HepG2 (cell line): ENCODE measurements around the gene SLC2A6. TPM values are rescaled to one million over a fixed set of nuclear protein-coding genes. Genes with fewer than 3 reads are reported as not detected.

Experiments used
- ATAC-seq: fragments of 200-7000 bp; cut with Tn5 transposase; 3 replicates; pipeline ENCODE4 v1.9.1; 2020; ENCODE audit warnings: mild to moderate bottlenecking, moderate library complexity
- BruUV-seq: library from RNA; stranded (reverse); fragments of 400-500 nt; replicated peaks from 2 replicates; lab custom pipeline; 2021; lab: Mats Ljungman, UMichigan
- CTCF ChIA-PET: fragments of 300-600 bp; formaldehyde crosslinking; extraction: SDS; loops from one replicate; lab custom pipeline; 2021; ENCODE audit warnings: low total read pairs, inconsistent platforms, low intra/inter-chr PET ratio; lab: Yijun Ruan, JAX
- POLR2A ChIA-PET: fragments of 350-600 bp; sonication (Branson Sonifier 250); formaldehyde crosslinking; loops from one replicate; lab custom pipeline; 2020; ENCODE audit warnings: antibody characterized with exemption, inconsistent platforms; lab: Yijun Ruan, JAX
- DNase-seq: peaks from one replicate; pipeline ENCODE4 v3.0.0-alpha.2; 2015; ENCODE audit warnings: low spot score
- FAIRE-seq: peaks from 3 replicates; lab custom pipeline; 2011; peaks lifted over from hg19 to GRCh38; lab: Jason Lieb, UNC
- H2AFZ ChIP-seq: one replicate; pipeline ENCODE4 v1.6.1; 2011; ENCODE audit warnings: low read length, inconsistent platforms
- H3K27ac ChIP-seq: fragments of 300-600 bp; 3 replicates; pipeline ENCODE4 v1.8.0; 2011; ENCODE audit warnings: mixed run types, mild to moderate bottlenecking, mixed read lengths, low read length, inconsistent platforms; ENCODE audit not compliant: insufficient read depth; ENCODE audit errors: extremely low read length
- H3K27me3 ChIP-seq, 2 experiments: fragments of 200-600 bp in 1 of 2; 2 replicates in 1 of 2; 3 replicates in 1 of 2; pipeline versions ENCODE4 v1.6.0 to v1.8.0; 2011; ENCODE audit warnings: low read length in 2 of 2, mild to moderate bottlenecking in 2 of 2, moderate library complexity in 2 of 2, inconsistent platforms in 1 of 2; ENCODE audit not compliant: insufficient read depth in 2 of 2, control insufficient read depth in 1 of 2
- H3K36me3 ChIP-seq, 2 experiments: fragments of 200-600 bp in 1 of 2; replicated peaks in 1 of 2; 2 replicates in 1 of 2; 3 replicates in 1 of 2; pipeline versions ENCODE4 v1.5.1 to v1.8.0; 2011; ENCODE audit warnings: low read length in 2 of 2, inconsistent platforms in 1 of 2; ENCODE audit not compliant: insufficient read depth in 2 of 2, control insufficient read depth in 1 of 2
- H3K4me1 ChIP-seq: 2 replicates; pipeline ENCODE4 v1.5.1; 2012; ENCODE audit warnings: low read length, inconsistent platforms; ENCODE audit not compliant: insufficient read depth
- H3K4me2 ChIP-seq: 2 replicates; pipeline ENCODE4 v1.6.0; 2011; ENCODE audit warnings: low read depth, low read length, inconsistent platforms
- H3K4me3 ChIP-seq, 3 experiments: fragments of 200-600 bp in 1 of 3; sonication (generic), shearing (Covaris generic) in 1 of 3; replicated peaks in 1 of 3; 2 replicates each; pipeline ENCODE4 v1.5.1; 2011 to 2016; ENCODE audit warnings: low read length in 3 of 3, inconsistent platforms in 2 of 3, low read depth in 2 of 3, mild to moderate bottlenecking in 2 of 3, control low read depth in 1 of 3, mixed read lengths in 1 of 3; ENCODE audit not compliant: insufficient read depth in 1 of 3
- H3K79me2 ChIP-seq: one replicate; pipeline ENCODE4 v1.6.1; 2011; ENCODE audit warnings: low read length, inconsistent platforms; ENCODE audit not compliant: insufficient read depth
- H3K9ac ChIP-seq: 2 replicates; pipeline ENCODE4 v1.6.0; 2011; ENCODE audit warnings: mild to moderate bottlenecking, low read depth, low read length, inconsistent platforms; ENCODE audit not compliant: insufficient read depth
- H3K9me3 ChIP-seq: 2 replicates; pipeline ENCODE4 v1.5.1; 2012; ENCODE audit warnings: mild to moderate bottlenecking, low read length
- H4K20me1 ChIP-seq: 2 replicates; pipeline ENCODE4 v1.6.0; 2011; ENCODE audit warnings: inconsistent platforms, mild to moderate bottlenecking, low read length, moderate library complexity; ENCODE audit not compliant: insufficient read depth
- DNMT3B ChIP-seq: conservative IDR thresholded peaks from 2 replicates; pipeline ENCODE4 v1.6.1; 2016; ENCODE audit warnings: missing biosample characterization, control low read depth
- EED ChIP-seq: sonication (generic); formaldehyde crosslinking; IDR thresholded peaks from 2 replicates; pipeline ENCODE4 v1.5.0; 2020; ENCODE audit warnings: mild to moderate bottlenecking, missing genetic modification reagents
- ELF1 ChIP-seq: sonication (generic); formaldehyde crosslinking; IDR thresholded peaks from 2 replicates; pipeline ENCODE4 v1.4.0; 2020; ENCODE audit warnings: missing genetic modification reagents
- FOXP1 ChIP-seq, 2 experiments: fragments of 450-650 bp in 1 of 2; IDR thresholded peaks; 2 replicates each; pipeline ENCODE4 v1.6.1; 2017 to 2018; ENCODE audit warnings: antibody characterized with exemption in 1 of 2
- IRF2 ChIP-seq: IDR thresholded peaks from 2 replicates; pipeline ENCODE4 v1.6.1; 2018; ENCODE audit warnings: missing genetic modification reagents, missing compliant biosample characterization
- MNT ChIP-seq: fragments of 450-650 bp; IDR thresholded peaks from 2 replicates; pipeline ENCODE4 v1.6.1; 2016
- NBN ChIP-seq: fragments of 450-650 bp; conservative IDR thresholded peaks from 2 replicates; pipeline ENCODE4 v1.6.1; 2017
- NONO ChIP-seq, 2 experiments: fragments of 450-650 bp in 1 of 2; sonication (generic) in 1 of 2; formaldehyde crosslinking in 1 of 2; IDR thresholded peaks in 1 of 2; conservative IDR thresholded peaks in 1 of 2; 2 replicates each; pipeline versions ENCODE4 v1.6.1 to v1.8.0; 2017 to 2022; ENCODE audit warnings: mild to moderate bottlenecking in 1 of 2, missing genetic modification reagents in 1 of 2, moderate library complexity in 1 of 2
- PAF1 ChIP-seq: IDR thresholded peaks from 2 replicates; pipeline ENCODE4 v1.6.1; 2016; ENCODE audit warnings: missing genetic modification reagents, missing compliant biosample characterization
- POLR2AphosphoS2 ChIP-seq: IDR thresholded peaks from 2 replicates; pipeline ENCODE4 v1.6.1; 2011; ENCODE audit warnings: low read depth, low read length, improper control_type of control experiment
- TAF1 ChIP-seq: sonication (generic); formaldehyde crosslinking; IDR thresholded peaks from 2 replicates; pipeline ENCODE4 v1.4.0; 2020; ENCODE audit warnings: missing genetic modification reagents
- ZBTB20 ChIP-seq: sonication (generic); formaldehyde crosslinking; IDR thresholded peaks from 2 replicates; pipeline ENCODE4 v1.8.1; 2023; ENCODE audit warnings: missing genetic modification reagents, low read depth, mild to moderate bottlenecking, borderline replicate concordance
- ZNF563 ChIP-seq: sonication (generic); formaldehyde crosslinking; IDR thresholded peaks from 2 replicates; pipeline ENCODE4 v1.8.0; 2022; ENCODE audit warnings: mild to moderate bottlenecking, moderate library complexity, missing genetic modification reagents
- ZSCAN9 ChIP-seq: IDR thresholded peaks from 2 replicates; pipeline ENCODE4 v1.6.1; 2016; ENCODE audit warnings: borderline replicate concordance
- WGBS: methylation state at CpG from one replicate; pipeline ENCODE4 v1.1.6; 2017; ENCODE audit warnings: low lambda C conversion rate; 5-methylcytosine and 5-hydroxymethylcytosine counted together
- in situ Hi-C: cut with HindIII; loops from 2 replicates; pipeline ENCODE4 v1.10.0; 2017; ENCODE audit warnings: low pct_unique_long_range_greater_than_20kb; ENCODE audit not compliant: extremely low pct_ligation_motif_present
- intact Hi-C: fragments of 100-400 bp; cut with micrococcal nuclease; formaldehyde crosslinking; loops from one replicate; pipeline ENCODE4 v1.10.0; 2022; ENCODE audit not compliant: unreplicated experiment
- polyA plus RNA-seq, 8 experiments: library from polyadenylated mRNA; depleted of rRNA in 3 of 8; stranded (reverse) in 7 of 8; unstranded in 1 of 8; fragments of >200 nt; fragmentation: Illumina TruSeq in 4 of 8; extraction: Trizol in 4 of 8; gene quantifications; 2 replicates each; pipeline versions ENCODE4 v1.2.1 to v1.2.3, GENCODE V29; 2011 to 2016; ENCODE audit warnings: low read depth in 4 of 8, missing spikeins in 1 of 8, mixed read lengths in 1 of 8; ENCODE audit not compliant: insufficient read depth in 1 of 8
- total RNA-seq, 5 experiments: library from RNA; depleted of rRNA; stranded (reverse); fragments of >200 nt; fragmentation: Illumina TruSeq; extraction: Trizol; gene quantifications; 2 replicates each; pipeline ENCODE4 v1.2.3, GENCODE V29; 2016; ENCODE audit warnings: low read depth in 1 of 5

The SLC2A6 gene
- total and polyA plus RNA-seq, 2 of the 13 experiments (the other 11 are each of a cell fraction or from before 2014, with no cell fraction given), result 4.1 to 15.0 TPM

GRCh38 chr9:133512253-133513213 is 33.6 kb upstream of the SLC2A6 start:
- TF ChIP-seq TAF1 (CRISPR knock-in tag) (no peak), MNT (peak; percentile 98), ZBTB20 (CRISPR knock-in tag) (no peak), EED (CRISPR knock-in tag) (peak; percentile 59; the same call in 1 of the 2 replicates), ELF1 (CRISPR knock-in tag) (no peak), FOXP1 (IDR thresholded peaks at IDR 0.05) (0 out of 2 replicates have a peak, but pooled peaks have one; percentile 32), FOXP1 (CRISPR knock-in tag; IDR thresholded peaks at IDR 0.05) (no peak), IRF2 (no peak), ZSCAN9 (CRISPR knock-in tag) (no peak), NBN (0 out of 2 replicates have a peak, but pooled peaks have one; percentile 7), NONO (IDR thresholded peaks at IDR 0.05) (peak; percentile 89; the same call in 1 of the 2 replicates), NONO (CRISPR knock-in tag; conservative IDR thresholded peaks at IDR 0.05) (no peak), PAF1 (no peak), ZNF563 (no peak), POLR2AphosphoS2 (no peak), DNMT3B (CRISPR knock-in tag) (no peak)
- POLR2A ChIA-PET, result no interaction called here
- peaks cover 51% of the 10 kb centered on the region for H3K4me1 ChIP-seq
- no peak for DNase-seq
- FAIRE-seq, result no peak
- intact Hi-C loops, result no loop called here
- H3K4me2 ChIP-seq, result no peak overlapping the region
- no peak overlapping the region for H2AFZ ChIP-seq
- no peak overlapping the region for H3K27ac ChIP-seq
- WGBS, result 57% methylated on average over 13 of the region's 19 CpGs
- BruUV-seq, result no TSS peak
- in situ Hi-C loops, result no loop called here
- ATAC-seq, result peak; percentile 20; the same call in 2 of the 3 replicates
- no peaks in the 10 kb centered on the region for H3K9me3 ChIP-seq
- CTCF ChIA-PET, result no interaction called here
- no peaks in the 10 kb centered on the region for H3K79me2 ChIP-seq
- no peak overlapping the region for H3K9ac ChIP-seq
- H4K20me1 ChIP-seq, result no peaks in the 10 kb centered on the region
- H3K4me3 ChIP-seq, result no peak overlapping the region
- H3K27me3 ChIP-seq, result peaks cover 3 to 65% of the 10 kb centered on the region in 2 experiments; a peak in 3 of 5 replicates
- no peaks in the 10 kb centered on the region for H3K36me3 ChIP-seq
